ENCODE data around the gene KCTD16.

The KCTD16 gene

GRCh38 chr5:144210655-144211054 is 40.0 kb downstream of the KCTD16 start:
- DNase-seq, result no peak

- DNase-seq, result peak; percentile 83
Measured at GRCh38 chr5:144219869-144220268, 49.2 kb downstream of the KCTD16 start.

GRCh38 chr5:144227363-144227999 is 56.8 kb downstream of the KCTD16 start:
- DNase-seq, result no peak

- no peak for DNase-seq
Measured at GRCh38 chr5:144230806-144231205, 60.1 kb downstream of the KCTD16 start.

- no peak for DNase-seq
Measured at GRCh38 chr5:144232285-144232684, 61.6 kb downstream of the KCTD16 start.

GRCh38 chr5:144236499-144236898 is 65.8 kb downstream of the KCTD16 start:
- no peak for DNase-seq

- no peak for DNase-seq
Measured at GRCh38 chr5:144237851-144238250, 67.2 kb downstream of the KCTD16 start.

GRCh38 chr5:144247131-144247530 is 76.5 kb downstream of the KCTD16 start:
- no peak for DNase-seq

GRCh38 chr5:144248015-144248414 is 77.3 kb downstream of the KCTD16 start:
- no peak for DNase-seq

GRCh38 chr5:144249755-144250464 is 79.2 kb downstream of the KCTD16 start:
- DNase-seq, result no peak

GRCh38 chr5:144254552-144254951 is 83.9 kb downstream of the KCTD16 start:
- no peak for DNase-seq

- DNase-seq, result no peak
Measured at GRCh38 chr5:144260121-144260520, 89.4 kb downstream of the KCTD16 start.

GRCh38 chr5:144265643-144266247 is 95.1 kb downstream of the KCTD16 start:
- no peak for DNase-seq

- no peak for DNase-seq
Measured at GRCh38 chr5:144267961-144268513, 97.4 kb downstream of the KCTD16 start.

GRCh38 chr5:144273232-144274027 is 102.8 kb downstream of the KCTD16 start:
- no peak for DNase-seq

- DNase-seq, result no peak
Measured at GRCh38 chr5:144275329-144275728, 104.7 kb downstream of the KCTD16 start.

- DNase-seq, result no peak
Measured at GRCh38 chr5:144276034-144276822, 105.6 kb downstream of the KCTD16 start.

- DNase-seq, result no peak
Measured at GRCh38 chr5:144281784-144282183, 111.1 kb downstream of the KCTD16 start.

- DNase-seq, result no peak
Measured at GRCh38 chr5:144284036-144284435, 113.4 kb downstream of the KCTD16 start.

- no peak for DNase-seq
Measured at GRCh38 chr5:144284931-144285502, 114.3 kb downstream of the KCTD16 start.

GRCh38 chr5:144289277-144289676 is 118.6 kb downstream of the KCTD16 start:
- no peak for DNase-seq

- DNase-seq, result no peak
Measured at GRCh38 chr5:144292029-144292428, 121.4 kb downstream of the KCTD16 start.

Measured in kidney glomerular epithelial cell (primary cell).